Psoas muscle (tissue), 8 donors: Measurements from ENCODE around the gene ERFL. TPM values are rescaled to one million over a fixed set of nuclear protein-coding genes. Genes with fewer than 3 reads are reported as not detected.

Source experiments
- ATAC-seq, 4 donors: fragments of 200-7000 bp; cut with Tn5 transposase; one replicate each; pipeline ENCODE4 v1.9.1; 2020; ENCODE audit warnings: moderate library complexity in 3 of 4, mild to moderate bottlenecking in 2 of 4
- DNase-seq, 2 donors: peaks; one replicate each; pipeline ENCODE4 v3.0.0-alpha.2; 2020
- H3K27ac ChIP-seq: fragments of 200-600 bp; one replicate; pipeline ENCODE4 v1.8.0; 2022
- H3K27me3 ChIP-seq, 3 donors: fragments of 200-600 bp in 1 of 3; one replicate each; pipeline versions ENCODE4 v1.6.1 to v1.8.0; 2013 to 2022; ENCODE audit warnings: low read length in 2 of 3, mild to moderate bottlenecking in 2 of 3, moderate library complexity in 1 of 3; ENCODE audit not compliant: insufficient read depth in 3 of 3
- H3K36me3 ChIP-seq, 2 donors: fragments of 200-600 bp in 1 of 2; one replicate each; pipeline versions ENCODE4 v1.6.1 to v1.8.0; 2013 to 2022; ENCODE audit warnings: low read depth in 1 of 2, mild to moderate bottlenecking in 1 of 2, moderate library complexity in 1 of 2; ENCODE audit not compliant: insufficient read depth in 1 of 2
- H3K4me1 ChIP-seq: fragments of 200-600 bp; one replicate; pipeline ENCODE4 v1.8.0; 2022
- H3K4me3 ChIP-seq: fragments of 200-600 bp; one replicate; pipeline ENCODE4 v1.8.0; 2022; ENCODE audit warnings: mild to moderate bottlenecking
- H3K9me3 ChIP-seq: fragments of 200-600 bp; one replicate; pipeline ENCODE4 v1.8.0; 2022
- CTCF ChIP-seq: fragments of 200-600 bp; IDR thresholded peaks from one replicate; pipeline ENCODE4 v1.8.0; 2022; ENCODE audit warnings: antibody characterized with exemption
- WGBS, 3 donors: extraction: QIAGEN DNeasy Blood & Tissue Kit; methylation state at CpG; one replicate each; pipeline versions ENCODE4 v1.1.6 to v1.1.7; 2013; 5-methylcytosine and 5-hydroxymethylcytosine counted together
- intact Hi-C, 2 donors: fragments of 100-400 bp; cut with DNase I; formaldehyde crosslinking; loops; one replicate each; pipeline versions ENCODE4 v1.11.0 to v1.14.2; 2022
- polyA plus RNA-seq, 3 donors: library from polyadenylated mRNA; stranded (reverse); fragments of 200-250 nt; gene quantifications; one replicate each; pipeline ENCODE4 v1.2.3, GENCODE V29; 2013
- total RNA-seq, 4 donors: library from RNA; stranded (reverse); fragmentation: NEBNext Ultra II Directional in 2 of 4; extraction: Animal tissue kit (Norgen Biotek cat#: 25700) in 2 of 4; gene quantifications; one replicate each; pipeline versions ENCODE4 v1.2.1 to v1.2.4, GENCODE V29; 2021 to 2023
- donor health status: healthy with polysubstance abuse.
- donor health status: DM: no; HTN: no; CAD: no; lungs with moderate emphysema.
- donor health status: Bipolar disorder and iron deficiency.
- donor health status: healthy.
- donor health status: DM: yes; HTN: yes; CAD: no.
- donor health status: DM: no; HTN: no; CAD: no.
- donor health status: DM: no; HTN: no; CAD: no.
- donor health status: DM: yes; HTN: yes; CAD: no.

ERFL gene
- total and polyA plus RNA-seq, 7 donors = 0.03 TPM; not detected in 6

- Histone ChIP-seq H3K9me3 (no peaks in the 10 kb centered on the region), H3K27me3 (peaks cover 0 to 6% (median 2%) of the 10 kb centered on the region in 3 donors), H3K4me3 (no peak overlapping the region), H3K36me3 (no peaks in the 10 kb centered on the region), H3K27ac (no peak overlapping the region), H3K4me1 (no peaks in the 10 kb centered on the region)
- DNase-seq = no peak
- no peak for ATAC-seq
- no peak for TF ChIP-seq CTCF
- intact Hi-C loops = no loop called here
- WGBS, 3 donors = 80 to 88% (median 83%) methylated on average over 3 of the region's 3 CpGs
These were observed 18.8 kb upstream of the ERFL start for GRCh38 chr19:41947091-41947490.

GRCh38 chr19:41945135-41945766 lies 17.0 kb upstream of the ERFL start:
- no peak for TF ChIP-seq CTCF
- Histone ChIP-seq H3K4me1 (peaks cover 3% of the 10 kb centered on the region), H3K27ac (no peak overlapping the region), H3K9me3 (no peaks in the 10 kb centered on the region), H3K27me3 (peaks cover 3 to 23% (median 15%) of the 10 kb centered on the region in 3 donors), H3K36me3 (no peaks in the 10 kb centered on the region), H3K4me3 (no peak overlapping the region)
- DNase-seq = no peak
- 85 to 91% (median 85%) methylated on average over 7 to 8 of the region's 8 CpGs for WGBS, 3 donors
- intact Hi-C loops = no loop called here
- ATAC-seq = no peak

DNA sequence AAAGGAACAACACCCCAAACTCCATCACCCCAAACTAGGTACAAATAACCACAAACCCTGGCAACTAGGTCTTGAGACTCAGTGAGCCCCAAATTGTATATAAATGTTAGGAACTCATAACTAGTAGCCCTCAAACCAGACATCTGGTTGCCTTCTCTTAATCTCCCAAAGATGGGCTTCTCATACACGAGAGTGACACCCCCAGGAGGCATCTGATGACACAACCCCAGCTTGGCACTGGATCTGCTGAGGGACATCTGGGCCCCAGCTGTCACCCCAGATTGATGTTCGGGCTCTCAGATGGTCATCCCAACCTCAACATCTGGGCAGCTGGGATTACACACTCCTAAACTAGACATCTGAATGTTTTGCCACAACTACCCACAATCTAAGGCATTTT lies 16.1 kb upstream of the ERFL start:
- no peak for TF ChIP-seq CTCF
- DNase-seq = no peak
- Histone ChIP-seq H3K4me3 (no peak overlapping the region), H3K27ac (no peak overlapping the region), H3K4me1 (peaks cover 3% of the 10 kb centered on the region), H3K9me3 (no peaks in the 10 kb centered on the region), H3K27me3 (peaks cover 3 to 30% (median 20%) of the 10 kb centered on the region in 3 donors), H3K36me3 (no peaks in the 10 kb centered on the region)
- ATAC-seq = no peak
- intact Hi-C loops = no loop called here
- WGBS, 3 donors = 35 to 63% (median 48%) methylated on average over 2 of the region's 2 CpGs

GRCh38 chr19:41941410-41942202 lies 13.4 kb upstream of the ERFL start:
- Histone ChIP-seq H3K4me1 (peaks cover 3% of the 10 kb centered on the region), H3K27ac (no peak overlapping the region), H3K4me3 (no peak overlapping the region), H3K36me3 (no peaks in the 10 kb centered on the region), H3K27me3 (peaks cover 3 to 42% (median 23%) of the 10 kb centered on the region in 3 donors), H3K9me3 (no peaks in the 10 kb centered on the region)
- WGBS, 3 donors = 84 to 89% (median 89%) methylated on average over 7 to 9 of the region's 9 CpGs
- no peak for DNase-seq
- intact Hi-C loops = no loop called here
- TF ChIP-seq CTCF = no peak
- no peak for ATAC-seq
